HCT116 (cell line): ENCODE data around the gene ZFR2. TPM values are rescaled to one million over a fixed set of nuclear protein-coding genes. Genes with fewer than 3 reads are reported as not detected.

ENCODE experiments used
- ATAC-seq: fragments of 200-7000 bp; cut with Tn5 transposase; 2 replicates; pipeline ENCODE4 v1.9.1; 2020; ENCODE audit warnings: mild to moderate bottlenecking, moderate library complexity
- BruUV-seq: library from RNA; stranded (reverse); fragments of 400-500 nt; replicated peaks from 2 replicates; lab custom pipeline; 2021; lab: Mats Ljungman, UMichigan
- CTCF ChIA-PET: fragments of 300-600 bp; sonication (Branson Sonifier 250); formaldehyde crosslinking; loops from one replicate; lab custom pipeline; 2021; ENCODE audit warnings: antibody characterized with exemption; lab: Charles Lee
- POLR2A ChIA-PET: fragments of 300-600, 350-600 bp; sonication (Branson Sonifier 250); formaldehyde crosslinking; loops from one replicate; lab custom pipeline; 2021; ENCODE audit warnings: antibody characterized with exemption; lab: Charles Lee
- RAD21 ChIA-PET, 2 experiments: fragments of 300-600 bp; sonication (Branson Sonifier 250); formaldehyde crosslinking; loops; one replicate each; lab custom pipeline; 2023; ENCODE audit warnings: low total read pairs in 2 of 2; ENCODE audit not compliant: uncharacterized antibody in 2 of 2, unreplicated experiment in 2 of 2, low non-redundant PET in 1 of 2; lab: Charles Lee
- DNase-seq: peaks from one replicate; pipeline ENCODE4 v3.0.0-alpha.2; 2010; ENCODE audit warnings: low read depth, low spot score
- H2AFZ ChIP-seq: fragments of 200-600 bp; shearing (Covaris generic), sonication (generic); 2 replicates; pipeline ENCODE4 v1.6.1; 2017; ENCODE audit warnings: low read depth, mixed run types, mixed read lengths, antibody characterized with exemption, low read length; ENCODE audit not compliant: poor library complexity, severe bottlenecking
- H3K27ac ChIP-seq: 2 replicates; pipeline ENCODE4 v1.5.1; 2012; ENCODE audit warnings: low read depth, low read length
- H3K27me3 ChIP-seq: fragments of 200-600 bp; sonication (generic); 2 replicates; pipeline ENCODE4 v1.6.1; 2016; ENCODE audit warnings: mixed run types, low read length, mixed read lengths; ENCODE audit not compliant: insufficient read depth
- H3K36me3 ChIP-seq, 2 experiments: fragments of 200-500 bp in 1 of 2; fragments of 200-600 bp in 1 of 2; sonication (Bioruptor generic) in 1 of 2; sonication (generic) in 1 of 2; 2 replicates each; pipeline versions ENCODE4 v1.5.1 to v1.6.1; 2014 to 2016; ENCODE audit warnings: low read length in 2 of 2, inconsistent platforms in 1 of 2, mixed read lengths in 1 of 2, mixed run types in 1 of 2; ENCODE audit not compliant: insufficient read depth in 2 of 2, control insufficient read depth in 1 of 2
- H3K4me1 ChIP-seq, 2 experiments: fragments of 200-600 bp in 1 of 2; sonication (generic) in 1 of 2; 2 replicates each; pipeline versions ENCODE4 v1.5.1 to v1.6.1; 2012 to 2017; ENCODE audit warnings: low read length in 2 of 2, inconsistent platforms in 1 of 2, mild to moderate bottlenecking in 1 of 2, mixed read lengths in 1 of 2, mixed run types in 1 of 2, moderate library complexity in 1 of 2; ENCODE audit not compliant: insufficient read depth in 2 of 2, control insufficient read depth in 1 of 2
- H3K4me2 ChIP-seq: fragments of 200-600 bp; sonication (generic); 2 replicates; pipeline ENCODE4 v1.6.1; 2017; ENCODE audit warnings: mixed run types, low read length, mixed read lengths
- H3K4me3 ChIP-seq, 2 experiments: fragments of 200-600 bp in 1 of 2; sonication (generic) in 1 of 2; replicated peaks in 1 of 2; 2 replicates each; pipeline ENCODE4 v1.5.1; 2011 to 2016; ENCODE audit warnings: low read length in 2 of 2, control low read depth in 1 of 2, low read depth in 1 of 2, mild to moderate bottlenecking in 1 of 2, mixed read lengths in 1 of 2, mixed run types in 1 of 2
- H3K79me2 ChIP-seq: fragments of 200-600 bp; sonication (generic); 2 replicates; pipeline ENCODE4 v1.6.1; 2017; ENCODE audit warnings: mild to moderate bottlenecking, mixed run types, low read length, moderate library complexity, mixed read lengths; ENCODE audit not compliant: insufficient read depth
- H3K9ac ChIP-seq: fragments of 200-600 bp; sonication (generic); 2 replicates; pipeline ENCODE4 v1.6.1; 2016; ENCODE audit warnings: low read length, mixed read lengths
- H3K9me2 ChIP-seq: fragments of 200-600 bp; sonication (generic), shearing (Covaris generic); 2 replicates; pipeline ENCODE4 v1.6.1; 2017; ENCODE audit warnings: mixed run types, mild to moderate bottlenecking, moderate library complexity; ENCODE audit not compliant: insufficient read depth
- H3K9me3 ChIP-seq, 2 experiments: fragments of 200-500 bp in 1 of 2; fragments of 200-600 bp in 1 of 2; sonication (Bioruptor generic) in 1 of 2; sonication (generic) in 1 of 2; 2 replicates each; pipeline ENCODE4 v1.6.1; 2014 to 2017; ENCODE audit warnings: low read length in 2 of 2, mixed read lengths in 2 of 2, inconsistent platforms in 1 of 2, low read depth in 1 of 2, mild to moderate bottlenecking in 1 of 2, mixed run types in 1 of 2, moderate library complexity in 1 of 2; ENCODE audit not compliant: control insufficient read depth in 1 of 2, insufficient read depth in 1 of 2
- H4K20me1 ChIP-seq: fragments of 200-600 bp; sonication (generic), shearing (Covaris generic); 2 replicates; pipeline ENCODE4 v1.6.1; 2017; ENCODE audit warnings: mixed run types, mild to moderate bottlenecking, moderate library complexity; ENCODE audit not compliant: insufficient read depth
- EZH2 ChIP-seq: fragments of 200-600 bp; sonication (generic); IDR thresholded peaks from 2 replicates; pipeline ENCODE4 v1.6.1; 2017; ENCODE audit warnings: antibody characterized with exemption, mixed run types
- FOSL1 ChIP-seq: IDR thresholded peaks from 2 replicates; pipeline ENCODE4 v1.6.1; 2012; ENCODE audit warnings: low read depth
- SRF ChIP-seq: IDR thresholded peaks from 2 replicates; pipeline ENCODE4 v1.6.1; 2012; ENCODE audit warnings: low read depth
- TCF7L2 ChIP-seq: IDR thresholded peaks from 2 replicates; pipeline ENCODE4 v1.7.0; 2011; ENCODE audit warnings: borderline replicate concordance, inconsistent platforms; ENCODE audit not compliant: insufficient read depth, insufficient read length; ENCODE audit errors: extremely low read depth
- intact Hi-C: fragments of 100-400 bp; cut with micrococcal nuclease; formaldehyde crosslinking; loops from 2 replicates; pipeline ENCODE4 v1.10.0; 2022
- total RNA-seq: library from RNA; stranded (reverse); gene quantifications from one replicate; pipeline ENCODE4 v1.2.1, GENCODE V29; 2021; ENCODE audit not compliant: unreplicated experiment

The ZFR2 gene
- total RNA-seq, 1 experiment from 2014 or later: 0.34 TPM

- Histone ChIP-seq H3K79me2 (no peaks in the 10 kb centered on the region), H3K4me1 (no peaks in the 10 kb centered on the region), H3K4me2 (no peak overlapping the region), H3K9ac (no peak overlapping the region), H3K4me3 (no peak overlapping the region), H3K36me3 (no peaks in the 10 kb centered on the region), H3K27me3 (no peaks in the 10 kb centered on the region), H3K27ac (no peak overlapping the region), H2AFZ (no peak overlapping the region), H3K9me3 (0 out of 4 replicates have a peak, but pooled peaks cover 0 to 2% of the 10 kb centered on the region in 2 experiments), H3K9me2 (no peaks in the 10 kb centered on the region), H4K20me1 (no peaks in the 10 kb centered on the region)
- no TSS peak for BruUV-seq
- RAD21 ChIA-PET: no interaction called here
- intact Hi-C loops: no loop called here
- DNase-seq: no peak
- TF ChIP-seq TCF7L2 (no peak), SRF (no peak), FOSL1 (no peak)
- CTCF ChIA-PET: no interaction called here
- ATAC-seq: no peak
- POLR2A ChIA-PET: no interaction called here
Measured at GRCh38 chr19:3798137-3798536, 70.7 kb downstream of the ZFR2 start.

GRCh38 chr19:3796358-3796757, 72.5 kb downstream of the ZFR2 start:
- Histone ChIP-seq H4K20me1 (no peaks in the 10 kb centered on the region), H3K4me2 (no peak overlapping the region), H3K9me2 (no peaks in the 10 kb centered on the region), H3K27ac (no peak overlapping the region), H2AFZ (no peak overlapping the region), H3K9ac (no peak overlapping the region), H3K79me2 (no peaks in the 10 kb centered on the region), H3K4me3 (no peak overlapping the region), H3K36me3 (no peaks in the 10 kb centered on the region), H3K27me3 (no peaks in the 10 kb centered on the region), H3K9me3 (0 out of 4 replicates have a peak, but pooled peaks cover 0 to 2% of the 10 kb centered on the region in 2 experiments), H3K4me1 (no peaks in the 10 kb centered on the region)
- ChIA-PET POLR2A (interaction anchor here (0.8 kb wide), 1 partner anchor 34 kb away, joined by 3 read pairs; the partner anchor contains the start of gene MRPL54), CTCF (no interaction called here), RAD21 (interaction anchor here in 1 of 2 experiments (0.6 kb wide), 1 partner anchor 24 kb away, joined by 3 read pairs; no protein-coding TSS in a partner anchor)
- DNase-seq: no peak
- no peak for TF ChIP-seq EZH2
- ATAC-seq: no peak
- intact Hi-C loops: no loop called here
- BruUV-seq: no TSS peak
